ENCODE data around the gene RBP3. TPM values are rescaled to one million over a fixed set of nuclear protein-coding genes. Genes with fewer than 3 reads are reported as not detected.

RBP3 gene
- total and polyA plus RNA-seq, 2 experiments from 2014 or later = 0.53 to 1.3 TPM

GRCh38 chr10:47404446-47404845 is 56.3 kb downstream of the RBP3 start:
- H3K4me2 ChIP-seq = no peak overlapping the region
- 82% methylated on average over 6 of the region's 6 CpGs for WGBS (ENCODE audit: low lambda C conversion rate, missing lambda C conversion rate)
- no peak overlapping the region for H3K4me3 ChIP-seq
- H2AFZ ChIP-seq = no peak overlapping the region
- peaks cover 29% of the 10 kb centered on the region for H3K4me1 ChIP-seq (ENCODE audit: insufficient read depth)
- no peaks in the 10 kb centered on the region for H3K36me3 ChIP-seq (replicated peaks; ENCODE audit: insufficient read depth, low read depth)
- no peaks in the 10 kb centered on the region for H3K9me3 ChIP-seq (ENCODE audit: low read depth)
- H4K20me1 ChIP-seq (ENCODE audit: insufficient read depth, poor library complexity, severe bottlenecking) = no peaks in the 10 kb centered on the region
- H3K9me2 ChIP-seq (replicated peaks; ENCODE audit: insufficient read depth) = no peaks in the 10 kb centered on the region
- no peak overlapping the region for H3K27ac ChIP-seq
- H3K79me2 ChIP-seq = no peaks in the 10 kb centered on the region
- TF ChIP-seq CTCF (IDR thresholded peaks at IDR 0.05; ENCODE audit: poor library complexity) (no peak), EZH2 (IDR thresholded peaks at IDR 0.05; ENCODE audit: borderline replicate concordance) (no peak), EZH2phosphoT487 (IDR thresholded peaks at IDR 0.05; ENCODE audit: low read depth, severe bottlenecking, unreplicated experiment) (no peak)
- no peak for DNase-seq (ENCODE audit: low spot score)
- H3K27me3 ChIP-seq = no peaks in the 10 kb centered on the region

- Histone ChIP-seq H3K9me3 (ENCODE audit: low read depth) (no peaks in the 10 kb centered on the region), H3K4me2 (no peak overlapping the region), H3K4me1 (ENCODE audit: insufficient read depth) (peaks cover 29% of the 10 kb centered on the region), H3K27me3 (no peaks in the 10 kb centered on the region), H4K20me1 (ENCODE audit: insufficient read depth, poor library complexity, severe bottlenecking) (no peaks in the 10 kb centered on the region), H3K79me2 (no peaks in the 10 kb centered on the region), H3K27ac (no peak overlapping the region), H3K4me3 (no peak overlapping the region), H3K36me3 (replicated peaks; ENCODE audit: insufficient read depth, low read depth) (no peaks in the 10 kb centered on the region), H2AFZ (no peak overlapping the region), H3K9me2 (replicated peaks; ENCODE audit: insufficient read depth) (no peaks in the 10 kb centered on the region)
- 92% methylated on average over 2 of the region's 2 CpGs for WGBS (ENCODE audit: low lambda C conversion rate, missing lambda C conversion rate)
- no peak for DNase-seq (ENCODE audit: low spot score)
- TF ChIP-seq EZH2 (IDR thresholded peaks at IDR 0.05; ENCODE audit: borderline replicate concordance) (no peak), CTCF (IDR thresholded peaks at IDR 0.05; ENCODE audit: poor library complexity) (no peak), EZH2phosphoT487 (IDR thresholded peaks at IDR 0.05; ENCODE audit: low read depth, severe bottlenecking, unreplicated experiment) (no peak)
These were observed 56.8 kb downstream of the RBP3 start for GRCh38 chr10:47404937-47405336.

- WGBS (ENCODE audit: low lambda C conversion rate, missing lambda C conversion rate) = 96% methylated on average over 11 of the region's 11 CpGs
These were observed 57.8 kb downstream of the RBP3 start for GRCh38 chr10:47405857-47406547.

More at GRCh38 chr10:47405857-47406547, 57.8 kb downstream of the RBP3 start:
- no peaks in the 10 kb centered on the region for H4K20me1 ChIP-seq (ENCODE audit: insufficient read depth, poor library complexity, severe bottlenecking)
- H3K4me3 ChIP-seq = no peak overlapping the region
- no peak for DNase-seq (ENCODE audit: low spot score)
- no peaks in the 10 kb centered on the region for H3K9me2 ChIP-seq (replicated peaks; ENCODE audit: insufficient read depth)
- TF ChIP-seq EZH2 (IDR thresholded peaks at IDR 0.05; ENCODE audit: borderline replicate concordance) (no peak), CTCF (IDR thresholded peaks at IDR 0.05; ENCODE audit: poor library complexity) (no peak), EZH2phosphoT487 (IDR thresholded peaks at IDR 0.05; ENCODE audit: low read depth, severe bottlenecking, unreplicated experiment) (no peak)
- H3K4me2 ChIP-seq = no peak overlapping the region
- peak overlapping the region; percentile 56 for H3K27ac ChIP-seq
- H2AFZ ChIP-seq = no peak overlapping the region
- no peaks in the 10 kb centered on the region for H3K79me2 ChIP-seq
- no peaks in the 10 kb centered on the region for H3K9me3 ChIP-seq (ENCODE audit: low read depth)
- peaks cover 29% of the 10 kb centered on the region for H3K4me1 ChIP-seq (ENCODE audit: insufficient read depth)
- H3K27me3 ChIP-seq = no peaks in the 10 kb centered on the region
- H3K36me3 ChIP-seq (replicated peaks; ENCODE audit: insufficient read depth, low read depth) = no peaks in the 10 kb centered on the region

All from hepatocyte (in vitro differentiated cells).